Measurements from ENCODE around the gene ATP1A4.

GRCh38 chr1:160136121-160136925, 15.1 kb upstream of the ATP1A4 start:
- TF ChIP-seq CTCF (IDR thresholded peaks at IDR 0.05): no peak
- no peak for TF ChIP-seq POLR2A (IDR thresholded peaks at IDR 0.05)
